Tibial nerve (tissue), 4 donors: ENCODE measurements around the gene SEMA5A. TPM values are rescaled to one million over a fixed set of nuclear protein-coding genes. Genes with fewer than 3 reads are reported as not detected.

Experiments used
- DNase-seq, 2 donors: peaks; one replicate each; pipeline ENCODE4 v3.0.0-alpha.2; 2019; ENCODE audit warnings: low spot score in 2 of 2
- H3K27ac ChIP-seq, 4 donors: fragments of 200-600 bp; sonication (generic) in 3 of 4; one replicate each; pipeline ENCODE4 v1.5.1; 2017 to 2019; ENCODE audit warnings: mild to moderate bottlenecking in 1 of 4
- H3K27me3 ChIP-seq, 2 donors: fragments of 200-600 bp; sonication (generic) in 1 of 2; one replicate each; pipeline versions ENCODE4 v1.5.1 to v1.6.0; 2017 to 2019
- H3K36me3 ChIP-seq, 3 donors: fragments of 200-600 bp; sonication (generic); one replicate each; pipeline ENCODE4 v1.5.1; 2018 to 2019
- H3K4me1 ChIP-seq, 4 donors: fragments of 200-600 bp; sonication (generic) in 3 of 4; one replicate each; pipeline ENCODE4 v1.5.1; 2017 to 2019
- H3K4me3 ChIP-seq, 4 donors: fragments of 200-600 bp; sonication (generic) in 3 of 4; one replicate each; pipeline ENCODE4 v1.5.1; 2017 to 2019; ENCODE audit warnings: mild to moderate bottlenecking in 1 of 4, moderate library complexity in 1 of 4
- H3K9me3 ChIP-seq, 4 donors: fragments of 200-600 bp; sonication (generic) in 3 of 4; one replicate each; pipeline ENCODE4 v1.5.1; 2017 to 2019
- CTCF ChIP-seq, 5 experiments: fragments of 200-600 bp in 3 of 5; fragments of 450-650 bp in 2 of 5; sonication (generic) in 3 of 5; IDR thresholded peaks; one replicate each; pipeline ENCODE4 v1.5.1; 2016 to 2019; ENCODE audit warnings: antibody characterized with exemption in 5 of 5, mild to moderate bottlenecking in 3 of 5, moderate library complexity in 2 of 5
- EP300 ChIP-seq, 2 donors: sonication (generic); formaldehyde crosslinking; IDR thresholded peaks; one replicate each; pipeline ENCODE4 v1.6.1; 2017; ENCODE audit warnings: antibody characterized with exemption in 2 of 2, mild to moderate bottlenecking in 1 of 2
- POLR2A ChIP-seq, 2 donors: fragments of 450-650 bp; IDR thresholded peaks; one replicate each; pipeline ENCODE4 v1.6.1; 2017; ENCODE audit warnings: antibody characterized with exemption in 2 of 2, mild to moderate bottlenecking in 2 of 2, moderate library complexity in 2 of 2
- WGBS, 2 donors: methylation state at CpG; one replicate each; pipeline ENCODE4 v1.1.5; 2018; 5-methylcytosine and 5-hydroxymethylcytosine counted together
- total RNA-seq, 4 donors: library from RNA; depleted of rRNA; stranded (reverse); fragments of >200 nt; gene quantifications; one replicate each; pipeline ENCODE4 v1.1.0, GENCODE V29; 2016

SEMA5A gene
- total RNA-seq, 4 donors from 2014 or later, result 36.3 to 58.4 (median 52.6) TPM

GRCh38 chr5:9480499-9480898 is 65.4 kb downstream of the SEMA5A start:
- Histone ChIP-seq H3K4me1 (no peaks in the 10 kb centered on the region), H3K36me3 (peaks cover 0 to 12% (median 0%) of the 10 kb centered on the region in 3 donors), H3K4me3 (no peak overlapping the region), H3K27ac (no peak overlapping the region), H3K9me3 (peaks cover 0 to 31% (median 2%) of the 10 kb centered on the region in 4 donors), H3K27me3 (no peaks in the 10 kb centered on the region)
- no peak for TF ChIP-seq POLR2A (IDR thresholded peaks at IDR 0.05)
- no peak for TF ChIP-seq CTCF (IDR thresholded peaks at IDR 0.05)
- no peak for TF ChIP-seq EP300 (IDR thresholded peaks at IDR 0.05)
- DNase-seq, result no peak
- 65 to 68% methylated on average over 3 of the region's 3 CpGs for WGBS, 2 donors

- DNase-seq, result no peak
Observed at GRCh38 chr5:9479990-9480389, 65.9 kb downstream of the SEMA5A start.

GRCh38 chr5:9479361-9479760 is 66.5 kb downstream of the SEMA5A start:
- H3K4me3 ChIP-seq, result no peak overlapping the region
- H3K4me1 ChIP-seq, result no peaks in the 10 kb centered on the region
- H3K27me3 ChIP-seq, result no peaks in the 10 kb centered on the region
- H3K36me3 ChIP-seq, result peaks cover 0 to 12% (median 0%) of the 10 kb centered on the region in 3 donors
- no peak overlapping the region for H3K27ac ChIP-seq
- DNase-seq, result no peak
- peaks cover 0 to 31% (median 2%) of the 10 kb centered on the region in 4 donors for H3K9me3 ChIP-seq
- TF ChIP-seq EP300 (IDR thresholded peaks at IDR 0.05), result no peak
- TF ChIP-seq CTCF (IDR thresholded peaks at IDR 0.05), result no peak
- TF ChIP-seq POLR2A (IDR thresholded peaks at IDR 0.05), result no peak
- 81 to 86% methylated on average over 7 of the region's 7 CpGs for WGBS, 2 donors

More at GRCh38 chr5:9479990-9480389, 65.9 kb downstream of the SEMA5A start:
- TF ChIP-seq EP300 (IDR thresholded peaks at IDR 0.05), result no peak
- no peak for TF ChIP-seq CTCF (IDR thresholded peaks at IDR 0.05)
- no peak for TF ChIP-seq POLR2A (IDR thresholded peaks at IDR 0.05)
- Histone ChIP-seq H3K4me1 (no peaks in the 10 kb centered on the region), H3K4me3 (no peak overlapping the region), H3K9me3 (peaks cover 0 to 31% (median 2%) of the 10 kb centered on the region in 4 donors), H3K27ac (no peak overlapping the region), H3K36me3 (peaks cover 0 to 12% (median 0%) of the 10 kb centered on the region in 3 donors), H3K27me3 (no peaks in the 10 kb centered on the region)
- WGBS, 2 donors, result 41 to 50% methylated on average over 3 of the region's 3 CpGs

GRCh38 chr5:9477537-9477936 is 68.3 kb downstream of the SEMA5A start:
- Histone ChIP-seq H3K27ac (no peak overlapping the region), H3K27me3 (no peaks in the 10 kb centered on the region), H3K4me3 (no peak overlapping the region), H3K9me3 (peaks cover 0 to 31% (median 2%) of the 10 kb centered on the region in 4 donors), H3K4me1 (no peaks in the 10 kb centered on the region), H3K36me3 (peaks cover 0 to 12% (median 0%) of the 10 kb centered on the region in 3 donors)
- DNase-seq, result no peak
- 72 to 77% methylated on average over 2 of the region's 2 CpGs for WGBS, 2 donors
- TF ChIP-seq CTCF (IDR thresholded peaks at IDR 0.05) (no peak), EP300 (IDR thresholded peaks at IDR 0.05) (no peak), POLR2A (IDR thresholded peaks at IDR 0.05) (no peak)

GRCh38 chr5:9474219-9475002 is 71.5 kb downstream of the SEMA5A start:
- Histone ChIP-seq H3K4me3 (no peak overlapping the region), H3K27me3 (no peaks in the 10 kb centered on the region), H3K36me3 (peaks cover 0 to 12% (median 0%) of the 10 kb centered on the region in 3 donors), H3K9me3 (peaks cover 0 to 31% (median 2%) of the 10 kb centered on the region in 4 donors), H3K27ac (no peak overlapping the region), H3K4me1 (no peaks in the 10 kb centered on the region)
- TF ChIP-seq POLR2A (IDR thresholded peaks at IDR 0.05) (no peak), EP300 (IDR thresholded peaks at IDR 0.05) (no peak), CTCF (IDR thresholded peaks at IDR 0.05) (no peak)
- 79 to 86% methylated on average over 10 of the region's 10 CpGs for WGBS, 2 donors
- no peak for DNase-seq
